ENCODE data around the gene SLC35B4.

Gene SLC35B4

DNA sequence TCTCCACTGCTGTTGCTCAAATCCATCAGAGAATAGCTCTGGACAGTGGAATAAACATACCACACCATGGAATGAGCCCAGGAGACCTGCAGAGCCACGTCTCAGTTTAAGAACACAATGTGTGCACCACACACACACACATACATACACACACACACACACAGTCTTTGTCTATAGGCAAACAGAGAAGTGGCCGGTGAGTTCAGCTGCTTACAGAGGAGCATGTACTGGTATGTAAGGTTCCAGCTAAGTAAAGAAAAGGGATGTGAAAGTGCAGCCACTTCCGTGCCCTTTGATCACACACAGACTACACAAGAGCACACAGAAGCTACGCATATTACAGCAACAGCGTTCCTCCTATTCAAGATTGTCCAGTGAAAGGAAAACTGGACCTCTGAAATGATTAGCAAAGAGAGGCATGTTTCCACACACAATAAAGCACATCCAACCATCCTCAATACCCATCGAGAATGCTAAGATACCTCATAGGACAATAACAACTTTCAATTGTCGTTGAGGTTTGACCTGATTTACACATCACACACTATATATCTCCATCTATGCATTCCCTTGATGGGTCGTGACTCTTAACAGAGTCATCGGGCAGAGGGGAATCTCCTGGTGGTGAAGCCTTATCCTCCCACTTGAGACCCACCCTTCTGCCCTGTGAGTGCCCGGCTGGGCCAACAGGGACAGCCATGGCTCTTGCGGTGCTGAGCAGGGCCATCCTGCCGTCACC is 23.6 kb downstream of the SLC35B4 start:
- H3K27me3 ChIP-seq (ENCODE audit: control insufficient read depth in 1 of 2, insufficient read depth in 2 of 2, low read length in 2 of 2): no peaks in the 10 kb centered on the region
- H3K36me3 ChIP-seq (ENCODE audit: control insufficient read depth in 2 of 2, insufficient read depth in 2 of 2, low read length in 2 of 2): peaks cover 22 to 25% of the 10 kb centered on the region in 2 donors
- no peak overlapping the region for H3K27ac ChIP-seq (ENCODE audit: low read length)
- no peak overlapping the region for H3K9ac ChIP-seq (ENCODE audit: low read length in 2 of 2)
- no peaks in the 10 kb centered on the region for H3K9me3 ChIP-seq (ENCODE audit: control insufficient read depth in 2 of 2, low read length in 2 of 2)
- H3K4me3 ChIP-seq (ENCODE audit: low read length in 2 of 2): no peak overlapping the region
- no peaks in the 10 kb centered on the region for H3K4me1 ChIP-seq (ENCODE audit: control insufficient read depth, insufficient read depth, low read length)

DNA sequence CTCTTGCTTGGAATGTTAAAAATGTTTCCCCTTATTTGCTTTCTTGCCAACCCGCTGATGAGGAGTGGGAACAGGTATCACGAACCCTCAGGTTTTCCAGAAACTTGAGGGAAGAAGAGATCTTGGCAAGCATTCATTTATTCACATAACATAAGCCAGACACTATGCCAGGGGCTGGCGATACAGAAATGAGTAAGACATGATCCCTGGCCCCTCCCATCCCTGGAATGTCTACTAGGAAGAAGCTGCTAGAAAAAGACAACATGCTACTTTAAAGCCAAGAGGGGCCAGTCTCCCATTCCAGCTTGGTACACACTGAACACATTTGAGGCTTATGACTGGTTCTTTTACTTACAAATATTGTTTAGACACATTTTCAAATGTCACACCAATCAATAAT is 26.4 kb downstream of the SLC35B4 start:
- Histone ChIP-seq H3K4me1 (ENCODE audit: control insufficient read depth, insufficient read depth, low read length) (no peaks in the 10 kb centered on the region), H3K9ac (ENCODE audit: low read length in 2 of 2) (no peak overlapping the region), H3K9me3 (ENCODE audit: control insufficient read depth in 2 of 2, low read length in 2 of 2) (no peaks in the 10 kb centered on the region), H3K27ac (ENCODE audit: low read length) (no peak overlapping the region), H3K36me3 (ENCODE audit: control insufficient read depth in 2 of 2, insufficient read depth in 2 of 2, low read length in 2 of 2) (peaks cover 18 to 20% of the 10 kb centered on the region in 2 donors), H3K27me3 (ENCODE audit: control insufficient read depth in 1 of 2, insufficient read depth in 2 of 2, low read length in 2 of 2) (no peaks in the 10 kb centered on the region), H3K4me3 (ENCODE audit: low read length in 2 of 2) (no peak overlapping the region)

DNA sequence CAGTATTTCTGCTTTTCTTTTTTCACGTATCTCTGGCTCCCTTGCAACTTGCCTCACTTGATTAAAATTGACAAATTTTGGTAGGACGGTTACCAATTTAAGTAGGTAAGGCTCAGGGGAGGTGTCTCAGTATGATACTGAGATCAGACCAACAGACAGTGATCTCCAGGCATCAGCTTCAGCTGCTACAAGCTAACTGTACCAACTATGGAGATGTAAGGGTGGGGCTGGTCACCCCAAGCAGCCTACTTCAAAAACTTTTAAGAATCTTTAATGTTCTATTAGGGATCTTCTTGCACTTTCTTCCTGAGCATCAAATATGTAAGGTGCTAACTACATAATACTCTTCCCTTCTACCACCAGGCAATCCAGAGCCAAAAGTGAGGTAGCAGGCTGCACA is 26.9 kb downstream of the SLC35B4 start:
- H3K9ac ChIP-seq (ENCODE audit: low read length in 2 of 2): no peak overlapping the region
- H3K27ac ChIP-seq (ENCODE audit: low read length): no peak overlapping the region

DNA sequence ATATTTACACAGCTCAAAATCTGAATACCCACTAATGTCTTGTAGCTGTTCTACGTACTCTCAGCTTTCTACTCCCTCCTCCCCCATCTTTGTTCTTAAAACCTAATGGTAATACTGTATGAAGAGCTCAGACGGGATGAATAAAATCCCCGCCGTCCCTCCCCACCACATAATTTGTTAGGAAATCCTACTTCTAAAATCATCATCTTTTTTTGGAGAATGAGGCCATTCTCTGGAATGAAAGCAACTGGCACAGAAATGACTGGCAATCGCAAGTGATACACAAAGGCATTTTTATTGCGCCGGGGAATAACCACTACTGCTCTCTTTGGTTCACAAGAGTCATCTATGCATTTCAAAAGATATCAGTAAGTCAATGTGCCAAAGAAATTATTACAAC is 27.3 kb downstream of the SLC35B4 start:
- H3K36me3 ChIP-seq (ENCODE audit: control insufficient read depth in 2 of 2, insufficient read depth in 2 of 2, low read length in 2 of 2): peaks cover 11% of the 10 kb centered on the region in 2 donors
- no peak overlapping the region for H3K4me3 ChIP-seq (ENCODE audit: low read length in 2 of 2)
- no peaks in the 10 kb centered on the region for H3K4me1 ChIP-seq (ENCODE audit: control insufficient read depth, insufficient read depth, low read length)
- H3K27ac ChIP-seq (ENCODE audit: low read length): no peak overlapping the region
- H3K9ac ChIP-seq (ENCODE audit: low read length in 2 of 2): no peak overlapping the region
- no peaks in the 10 kb centered on the region for H3K9me3 ChIP-seq (ENCODE audit: control insufficient read depth in 2 of 2, low read length in 2 of 2)
- no peaks in the 10 kb centered on the region for H3K27me3 ChIP-seq (ENCODE audit: control insufficient read depth in 1 of 2, insufficient read depth in 2 of 2, low read length in 2 of 2)

More for the DNA sequence above, 26.9 kb downstream of the SLC35B4 start:
- H3K9me3 ChIP-seq (ENCODE audit: control insufficient read depth in 2 of 2, low read length in 2 of 2): no peaks in the 10 kb centered on the region
- no peak overlapping the region for H3K4me3 ChIP-seq (ENCODE audit: low read length in 2 of 2)
- peaks cover 14 to 15% of the 10 kb centered on the region in 2 donors for H3K36me3 ChIP-seq (ENCODE audit: control insufficient read depth in 2 of 2, insufficient read depth in 2 of 2, low read length in 2 of 2)
- H3K4me1 ChIP-seq (ENCODE audit: control insufficient read depth, insufficient read depth, low read length): no peaks in the 10 kb centered on the region
- H3K27me3 ChIP-seq (ENCODE audit: control insufficient read depth in 1 of 2, insufficient read depth in 2 of 2, low read length in 2 of 2): no peaks in the 10 kb centered on the region

DNA sequence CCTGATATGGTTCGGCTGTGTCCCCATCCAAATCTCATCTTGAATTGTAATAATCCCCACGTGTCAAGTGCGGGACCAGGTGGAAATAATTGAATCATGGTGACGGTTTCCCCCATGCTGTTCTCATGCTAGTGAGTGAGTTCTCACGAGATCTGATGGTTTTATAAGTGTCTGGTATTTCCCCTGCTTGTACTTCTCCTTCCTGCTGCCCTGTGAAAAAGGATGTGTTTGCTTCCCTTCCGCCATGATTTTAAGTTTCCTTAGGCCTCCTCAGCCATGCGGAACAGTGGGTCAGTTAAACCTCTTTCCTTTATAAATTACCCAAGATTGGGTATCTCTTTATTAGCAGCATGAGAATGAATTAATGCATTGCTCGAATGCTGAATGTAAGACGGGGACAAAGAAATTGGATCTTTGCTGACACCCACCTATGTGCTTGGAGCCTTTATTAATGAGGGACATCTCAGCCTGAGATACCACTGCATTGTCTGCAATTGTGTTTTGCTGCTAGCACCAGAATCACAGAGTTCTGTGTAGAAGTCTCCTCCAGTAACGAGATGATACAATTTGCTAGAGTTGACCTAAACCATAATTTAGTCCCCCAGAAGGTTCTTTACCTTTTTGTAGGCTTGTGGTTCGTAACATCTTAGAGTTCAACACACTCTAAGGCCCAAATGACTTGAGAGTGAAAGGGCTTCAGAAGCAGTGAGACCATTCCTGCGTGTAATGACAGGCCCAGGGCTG is 28.6 kb downstream of the SLC35B4 start:
- Histone ChIP-seq H3K27me3 (ENCODE audit: control insufficient read depth in 1 of 2, insufficient read depth in 2 of 2, low read length in 2 of 2) (peaks cover 0 to 3% of the 10 kb centered on the region in 2 donors), H3K4me3 (ENCODE audit: low read length in 2 of 2) (no peak overlapping the region), H3K27ac (ENCODE audit: low read length) (no peak overlapping the region), H3K9me3 (ENCODE audit: control insufficient read depth in 2 of 2, low read length in 2 of 2) (no peaks in the 10 kb centered on the region), H3K4me1 (ENCODE audit: control insufficient read depth, insufficient read depth, low read length) (no peaks in the 10 kb centered on the region), H3K36me3 (ENCODE audit: control insufficient read depth in 2 of 2, insufficient read depth in 2 of 2, low read length in 2 of 2) (peaks cover 3 to 5% of the 10 kb centered on the region in 2 donors), H3K9ac (ENCODE audit: low read length in 2 of 2) (no peak overlapping the region)

GRCh38 chr7:134284952-134285351 is 31.8 kb downstream of the SLC35B4 start:
- H3K27ac ChIP-seq (ENCODE audit: low read length): no peak overlapping the region
- no peak overlapping the region for H3K4me3 ChIP-seq (ENCODE audit: low read length in 2 of 2)

DNA sequence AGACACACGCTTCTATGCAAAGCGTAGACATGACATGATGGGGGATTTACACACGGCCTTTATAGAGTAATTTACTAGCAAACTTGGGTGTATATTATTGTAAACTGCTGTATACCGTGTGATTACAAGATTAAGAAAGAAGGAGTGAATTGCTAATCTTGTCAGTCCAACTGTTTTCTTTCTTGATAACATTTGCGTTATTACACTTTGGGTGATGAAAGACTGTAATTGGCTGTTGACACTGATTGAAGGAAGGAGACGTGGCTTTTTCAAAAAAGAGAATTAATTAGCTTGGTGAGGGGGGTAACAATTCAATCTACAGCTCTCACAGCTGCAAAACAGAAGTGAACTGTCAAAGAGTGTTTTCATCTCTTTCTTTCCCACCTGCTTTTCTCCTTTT is 32.7 kb downstream of the SLC35B4 start:
- Histone ChIP-seq H3K4me3 (ENCODE audit: low read length in 2 of 2) (no peak overlapping the region), H3K4me1 (ENCODE audit: control insufficient read depth, insufficient read depth, low read length) (no peaks in the 10 kb centered on the region), H3K27ac (ENCODE audit: low read length) (no peak overlapping the region), H3K9me3 (ENCODE audit: control insufficient read depth in 2 of 2, low read length in 2 of 2) (no peaks in the 10 kb centered on the region), H3K36me3 (ENCODE audit: control insufficient read depth in 2 of 2, insufficient read depth in 2 of 2, low read length in 2 of 2) (no peaks in the 10 kb centered on the region), H3K9ac (ENCODE audit: low read length in 2 of 2) (no peak overlapping the region), H3K27me3 (ENCODE audit: control insufficient read depth in 1 of 2, insufficient read depth in 2 of 2, low read length in 2 of 2) (peaks cover 0 to 10% of the 10 kb centered on the region in 2 donors)

More at GRCh38 chr7:134284952-134285351, 31.8 kb downstream of the SLC35B4 start:
- H3K4me1 ChIP-seq (ENCODE audit: control insufficient read depth, insufficient read depth, low read length): no peaks in the 10 kb centered on the region
- H3K9me3 ChIP-seq (ENCODE audit: control insufficient read depth in 2 of 2, low read length in 2 of 2): no peaks in the 10 kb centered on the region
- H3K9ac ChIP-seq (ENCODE audit: low read length in 2 of 2): no peak overlapping the region
- H3K27me3 ChIP-seq (ENCODE audit: control insufficient read depth in 1 of 2, insufficient read depth in 2 of 2, low read length in 2 of 2): peaks cover 0 to 10% of the 10 kb centered on the region in 2 donors
- H3K36me3 ChIP-seq (ENCODE audit: control insufficient read depth in 2 of 2, insufficient read depth in 2 of 2, low read length in 2 of 2): no peaks in the 10 kb centered on the region

DNA sequence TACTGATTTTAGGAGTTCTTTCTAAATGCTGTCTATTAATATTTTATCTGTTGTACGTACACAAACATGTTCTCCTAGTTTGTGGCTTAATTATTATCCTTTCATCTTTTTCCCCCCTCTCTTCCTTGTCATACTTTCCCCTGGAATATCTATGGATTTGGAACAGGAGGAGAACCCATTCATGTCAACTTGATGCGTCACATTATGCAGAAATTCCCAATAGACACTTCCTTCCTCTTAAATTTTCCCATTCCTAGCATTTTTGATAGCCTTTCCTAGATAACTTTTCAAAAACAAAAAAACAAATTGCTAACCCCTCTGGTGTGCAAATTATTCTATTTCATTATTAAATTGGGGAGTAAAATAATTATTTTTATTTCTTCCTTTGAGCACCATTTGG is 36.2 kb downstream of the SLC35B4 start:
- H3K36me3 ChIP-seq (ENCODE audit: control insufficient read depth in 2 of 2, insufficient read depth in 2 of 2, low read length in 2 of 2): no peaks in the 10 kb centered on the region
- H3K9me3 ChIP-seq (ENCODE audit: control insufficient read depth in 2 of 2, low read length in 2 of 2): no peaks in the 10 kb centered on the region
- no peak overlapping the region for H3K9ac ChIP-seq (ENCODE audit: low read length in 2 of 2)
- no peak overlapping the region for H3K4me3 ChIP-seq (ENCODE audit: low read length in 2 of 2)
- H3K4me1 ChIP-seq (ENCODE audit: control insufficient read depth, insufficient read depth, low read length): no peaks in the 10 kb centered on the region
- H3K27me3 ChIP-seq (ENCODE audit: control insufficient read depth in 1 of 2, insufficient read depth in 2 of 2, low read length in 2 of 2): peaks cover 0 to 10% of the 10 kb centered on the region in 2 donors
- H3K27ac ChIP-seq (ENCODE audit: low read length): no peak overlapping the region

- Histone ChIP-seq H3K4me3 (ENCODE audit: low read length in 2 of 2) (no peak overlapping the region), H3K27ac (ENCODE audit: low read length) (no peak overlapping the region), H3K36me3 (ENCODE audit: control insufficient read depth in 2 of 2, insufficient read depth in 2 of 2, low read length in 2 of 2) (no peaks in the 10 kb centered on the region), H3K27me3 (ENCODE audit: control insufficient read depth in 1 of 2, insufficient read depth in 2 of 2, low read length in 2 of 2) (peaks cover 0 to 10% of the 10 kb centered on the region in 2 donors), H3K9ac (ENCODE audit: low read length in 2 of 2) (no peak overlapping the region), H3K9me3 (ENCODE audit: control insufficient read depth in 2 of 2, low read length in 2 of 2) (no peaks in the 10 kb centered on the region), H3K4me1 (ENCODE audit: control insufficient read depth, insufficient read depth, low read length) (no peaks in the 10 kb centered on the region)
Measured at GRCh38 chr7:134279898-134280297, 36.8 kb downstream of the SLC35B4 start.

- H3K9ac ChIP-seq (ENCODE audit: low read length in 2 of 2): no peak overlapping the region
- H3K27me3 ChIP-seq (ENCODE audit: control insufficient read depth in 1 of 2, insufficient read depth in 2 of 2, low read length in 2 of 2): peaks cover 0 to 10% of the 10 kb centered on the region in 2 donors
- H3K27ac ChIP-seq (ENCODE audit: low read length): no peak overlapping the region
- no peak overlapping the region for H3K4me3 ChIP-seq (ENCODE audit: low read length in 2 of 2)
- no peaks in the 10 kb centered on the region for H3K36me3 ChIP-seq (ENCODE audit: control insufficient read depth in 2 of 2, insufficient read depth in 2 of 2, low read length in 2 of 2)
- no peaks in the 10 kb centered on the region for H3K9me3 ChIP-seq (ENCODE audit: control insufficient read depth in 2 of 2, low read length in 2 of 2)
- no peaks in the 10 kb centered on the region for H3K4me1 ChIP-seq (ENCODE audit: control insufficient read depth, insufficient read depth, low read length)
Measured at GRCh38 chr7:134279336-134279735, 37.4 kb downstream of the SLC35B4 start.

Data from stomach smooth muscle (tissue), 2 donors.